Measurements from ENCODE around the gene BFSP2. TPM values are rescaled to one million over a fixed set of nuclear protein-coding genes. Genes with fewer than 3 reads are reported as not detected.

Gene BFSP2
- total RNA-seq, 1 donor from 2014 or later, result 1.3 TPM

DNA sequence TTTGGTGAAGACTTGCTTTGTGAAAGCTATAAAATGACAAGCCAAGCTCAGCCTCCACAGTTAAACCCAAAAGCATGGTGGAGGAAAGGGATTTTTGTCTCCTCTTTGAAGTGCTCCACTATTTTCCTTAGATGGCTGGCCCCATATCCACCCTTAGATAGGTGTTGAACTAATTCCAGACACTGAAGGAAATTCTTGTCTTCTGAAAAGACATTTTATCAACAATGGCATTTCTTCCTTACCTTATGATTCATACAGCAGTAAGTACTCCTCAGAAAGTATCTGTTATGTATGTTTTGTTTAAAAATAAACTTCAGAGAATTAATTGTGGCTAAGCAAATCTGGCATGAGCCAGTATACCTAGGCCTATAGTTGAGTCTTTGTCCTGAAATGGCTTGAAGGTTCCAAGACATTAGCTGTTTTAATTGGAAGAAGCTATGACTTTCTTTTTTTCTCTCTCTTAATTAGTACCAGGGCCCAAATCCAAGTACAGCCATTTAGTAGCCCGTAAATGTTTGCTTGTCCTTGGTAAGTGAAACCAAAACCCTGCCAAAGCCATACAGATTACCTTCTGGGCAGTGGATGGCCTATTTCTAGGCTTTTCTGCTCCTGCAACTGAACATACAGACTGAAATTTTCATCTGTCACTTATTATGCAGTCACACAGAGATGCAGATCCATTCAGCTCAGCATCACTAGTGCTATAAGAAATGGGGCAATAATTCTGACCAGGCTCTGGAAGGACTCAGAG lies 5.1 kb upstream of the BFSP2 start:
- no peak overlapping the region for H3K27ac Mint-ChIP-seq
- POLR2A ChIA-PET, result no interaction called here
- intact Hi-C loops (cut with micrococcal nuclease), result no loop called here

DNA sequence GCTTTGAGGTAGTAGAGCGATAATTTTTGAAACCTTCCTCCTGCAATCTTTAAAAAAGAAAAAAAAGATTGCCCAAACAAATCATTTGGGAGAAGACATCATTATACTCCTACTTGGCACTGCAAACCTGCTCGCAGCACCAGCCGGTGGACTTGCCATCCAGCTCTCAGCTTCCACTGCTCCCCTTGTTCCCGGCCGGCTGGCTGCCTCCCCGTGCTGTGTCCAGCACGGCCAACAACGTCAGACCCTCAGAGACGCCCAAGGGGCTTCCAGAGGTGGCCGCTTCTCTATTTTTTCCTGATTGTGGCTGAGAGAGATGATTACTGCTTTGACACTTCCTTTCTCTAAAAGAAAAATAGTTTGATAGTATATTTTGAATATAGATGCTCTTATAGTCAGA lies 3.0 kb upstream of the BFSP2 start:
- POLR2A ChIA-PET, result no interaction called here
- H3K36me3 Mint-ChIP-seq (ENCODE audit: low read depth), result peaks cover 2% of the 10 kb centered on the region
- H3K4me1 Mint-ChIP-seq, result peaks cover 4% of the 10 kb centered on the region
- DNase-seq (no peak), ATAC-seq (ENCODE audit: low read depth) (no peak)
- H3K9me3 Mint-ChIP-seq, result peaks cover 6% of the 10 kb centered on the region
- TF ChIP-seq CTCF (IDR thresholded peaks at IDR 0.05), result no peak
- CTCF ChIA-PET, result no interaction called here
- H3K4me3 Mint-ChIP-seq, result no peak overlapping the region
- intact Hi-C loops (cut with micrococcal nuclease), result no loop called here
- no peak overlapping the region for H3K27ac Mint-ChIP-seq
- peaks cover 3% of the 10 kb centered on the region for H3K27me3 Mint-ChIP-seq

More for the DNA sequence above, 5.1 kb upstream of the BFSP2 start:
- Mint-ChIP-seq H3K9me3 (peaks cover 6% of the 10 kb centered on the region), H3K4me1 (peaks cover 4% of the 10 kb centered on the region), H3K27me3 (peaks cover 3% of the 10 kb centered on the region), H3K36me3 (ENCODE audit: low read depth) (peaks cover 2% of the 10 kb centered on the region), H3K4me3 (no peak overlapping the region)
- CTCF ChIA-PET, result no interaction called here
- ATAC-seq (ENCODE audit: low read depth), result no peak
- no peak for DNase-seq
- TF ChIP-seq CTCF (IDR thresholded peaks at IDR 0.05), result no peak

- Mint-ChIP-seq H3K4me3 (no peak overlapping the region), H3K9me3 (no peaks in the 10 kb centered on the region), H3K36me3 (ENCODE audit: low read depth) (no peaks in the 10 kb centered on the region), H3K27me3 (peaks cover 5% of the 10 kb centered on the region), H3K4me1 (no peaks in the 10 kb centered on the region), H3K27ac (no peak overlapping the region)
- no peak for TF ChIP-seq CTCF (IDR thresholded peaks at IDR 0.05)
- ChIA-PET POLR2A (interaction anchor here (1.1 kb wide), 1 partner anchor 11 kb away, joined by 3 read pairs; no protein-coding TSS in a partner anchor), CTCF (no interaction called here)
- ATAC-seq (ENCODE audit: low read depth) (no peak), DNase-seq (no peak)
- intact Hi-C loops (cut with micrococcal nuclease), result no loop called here
Observed at GRCh38 chr3:133401374-133402135, 1.7 kb downstream of the BFSP2 start.

GRCh38 chr3:133404920-133405319 lies 5.1 kb downstream of the BFSP2 start:
- H3K4me3 Mint-ChIP-seq, result no peak overlapping the region
- no peaks in the 10 kb centered on the region for H3K4me1 Mint-ChIP-seq
- POLR2A ChIA-PET, result no interaction called here
- DNase-seq (no peak), ATAC-seq (ENCODE audit: low read depth) (no peak)
- no peaks in the 10 kb centered on the region for H3K36me3 Mint-ChIP-seq (ENCODE audit: low read depth)
- intact Hi-C loops (cut with micrococcal nuclease), result no loop called here
- no peaks in the 10 kb centered on the region for H3K9me3 Mint-ChIP-seq
- CTCF ChIA-PET, result no interaction called here
- H3K27me3 Mint-ChIP-seq, result peaks cover 6% of the 10 kb centered on the region
- no peak overlapping the region for H3K27ac Mint-ChIP-seq
- no peak for TF ChIP-seq CTCF (IDR thresholded peaks at IDR 0.05)

DNA sequence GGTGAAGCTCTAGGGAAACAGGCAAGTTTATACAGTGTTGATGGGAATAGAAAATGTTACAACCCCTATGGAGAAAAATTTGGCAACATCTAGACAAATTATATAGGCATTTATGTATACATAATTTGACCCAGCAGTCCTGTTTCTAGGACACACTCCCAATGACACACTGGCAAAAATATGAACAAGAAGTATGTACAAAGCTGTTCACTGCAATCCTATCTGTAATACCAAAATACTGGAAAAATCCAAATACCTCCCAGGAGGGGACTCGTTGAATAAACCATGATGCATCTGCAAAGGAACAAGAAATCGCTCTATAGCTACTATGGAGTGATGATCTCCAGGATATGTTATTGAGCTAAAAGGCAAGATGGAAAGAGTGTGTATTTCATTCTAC lies 8.5 kb downstream of the BFSP2 start:
- POLR2A ChIA-PET, result no interaction called here

More for the DNA sequence above, 8.5 kb downstream of the BFSP2 start:
- CTCF ChIA-PET, result no interaction called here
- H3K9me3 Mint-ChIP-seq, result no peaks in the 10 kb centered on the region
- intact Hi-C loops (cut with micrococcal nuclease), result no loop called here
- peaks cover 2% of the 10 kb centered on the region for H3K4me1 Mint-ChIP-seq
- no peaks in the 10 kb centered on the region for H3K36me3 Mint-ChIP-seq (ENCODE audit: low read depth)
- ATAC-seq (ENCODE audit: low read depth) (no peak), DNase-seq (no peak)
- H3K27me3 Mint-ChIP-seq, result peaks cover 6% of the 10 kb centered on the region
- TF ChIP-seq CTCF (IDR thresholded peaks at IDR 0.05), result no peak
- H3K4me3 Mint-ChIP-seq, result no peak overlapping the region
- H3K27ac Mint-ChIP-seq, result no peak overlapping the region
